Eye (tissue), 1 donor: ENCODE measurements around the gene SLC25A42.
"Not testable (repeated sequence)": the region's sequence is repeated elsewhere in the genome, so short reads cannot be mapped to it uniquely, and the experiment has no call there.

Experiments
- DNase-seq: peaks from one replicate; pipeline ENCODE4 v3.0.0-alpha.2; 2015

SLC25A42 gene

GRCh38 chr19:19071897-19072296 lies 8.1 kb downstream of the SLC25A42 start:
- no peak for DNase-seq

- DNase-seq, result peak; percentile 16
These were observed 10.5 kb downstream of the SLC25A42 start for GRCh38 chr19:19074196-19074882.

- no peak for DNase-seq
These were observed 11.3 kb downstream of the SLC25A42 start for GRCh38 chr19:19075126-19075525.

GRCh38 chr19:19076476-19076875 lies 12.7 kb downstream of the SLC25A42 start:
- no peak for DNase-seq

GRCh38 chr19:19077103-19077502 lies 13.3 kb downstream of the SLC25A42 start:
- DNase-seq, result peak; percentile 46

- DNase-seq, result no peak
These were observed 15.0 kb downstream of the SLC25A42 start for GRCh38 chr19:19078801-19079200.

- no peak for DNase-seq
These were observed 15.8 kb downstream of the SLC25A42 start for GRCh38 chr19:19079571-19079970.

- DNase-seq, result no peak
These were observed 17.9 kb downstream of the SLC25A42 start for GRCh38 chr19:19081642-19082151.

- DNase-seq, result no peak
These were observed 19.8 kb downstream of the SLC25A42 start for GRCh38 chr19:19083413-19084178.

- DNase-seq, result no peak
These were observed 23.9 kb downstream of the SLC25A42 start for GRCh38 chr19:19087676-19088075.

GRCh38 chr19:19094513-19094912 lies 30.7 kb downstream of the SLC25A42 start:
- DNase-seq, result no peak

GRCh38 chr19:19095691-19096090 lies 31.9 kb downstream of the SLC25A42 start:
- no peak for DNase-seq

- no peak for DNase-seq
These were observed 33.1 kb downstream of the SLC25A42 start for GRCh38 chr19:19096641-19097627.

- DNase-seq, result no peak
These were observed 34.4 kb downstream of the SLC25A42 start for GRCh38 chr19:19098084-19098702.

GRCh38 chr19:19098703-19099632 lies 35.2 kb downstream of the SLC25A42 start:
- no peak for DNase-seq

GRCh38 chr19:19101540-19101939 lies 37.7 kb downstream of the SLC25A42 start:
- no peak for DNase-seq

GRCh38 chr19:19102566-19102965 lies 38.8 kb downstream of the SLC25A42 start:
- not testable (repeated sequence) for DNase-seq

- DNase-seq, result no peak
These were observed 39.4 kb downstream of the SLC25A42 start for GRCh38 chr19:19103167-19103566.

- peak; percentile 92 for DNase-seq
These were observed 41.7 kb downstream of the SLC25A42 start for GRCh38 chr19:19105365-19106055.

- DNase-seq, result no peak
These were observed 42.3 kb downstream of the SLC25A42 start for GRCh38 chr19:19106056-19106551.
